ENCODE results near the gene SLC19A3. TPM values are rescaled to one million over a fixed set of nuclear protein-coding genes. Genes with fewer than 3 reads are reported as not detected.

Gene SLC19A3
- not detected in 2 replicates for total RNA-seq
- long read RNA-seq, full-length matches to known transcripts, result 1 of 1 reads
- long read RNA-seq, partial matches to known transcripts, result 0 of 1 reads
- long read RNA-seq, other reads (novel, unspliced or antisense), result 0 of 1 reads

GRCh38 chr2:227717687-227718567 lies at the start of gene SLC19A3:
SLC19A3 (minus strand) TSS chr2:227718028; CDS start chr2:227702318, 15,710 bp downstream.
- H3K36me3 Mint-ChIP-seq (ENCODE audit: unreplicated experiment), result no peaks in the 10 kb centered on the region
- H3K4me1 Mint-ChIP-seq (ENCODE audit: unreplicated experiment), result peaks cover 9% of the 10 kb centered on the region
- H3K9me3 Mint-ChIP-seq (ENCODE audit: unreplicated experiment), result no peaks in the 10 kb centered on the region
- H3K27me3 Mint-ChIP-seq (ENCODE audit: unreplicated experiment), result peaks cover 48% of the 10 kb centered on the region
- peak; percentile 88 for DNase-seq (ENCODE audit: extremely low spot score, unreplicated experiment)
- H3K4me3 Mint-ChIP-seq (ENCODE audit: unreplicated experiment), result peak within 1 kb of the TSS; percentile 73
- no peak for TF ChIP-seq CTCF (IDR thresholded peaks at IDR 0.05)
- H3K27ac Mint-ChIP-seq (ENCODE audit: unreplicated experiment), result no peak within 1 kb of the TSS

GRCh38 chr2:227766373-227766883 lies 48.6 kb upstream of the SLC19A3 start:
- Mint-ChIP-seq H3K9me3 (ENCODE audit: unreplicated experiment) (no peaks in the 10 kb centered on the region), H3K27me3 (ENCODE audit: unreplicated experiment) (no peaks in the 10 kb centered on the region), H3K4me1 (ENCODE audit: unreplicated experiment) (peaks cover 12% of the 10 kb centered on the region), H3K36me3 (ENCODE audit: unreplicated experiment) (no peaks in the 10 kb centered on the region), H3K4me3 (ENCODE audit: unreplicated experiment) (no peak overlapping the region), H3K27ac (ENCODE audit: unreplicated experiment) (peak overlapping the region; percentile 60)
- peak; percentile 95 for TF ChIP-seq CTCF (IDR thresholded peaks at IDR 0.05)
- peak; percentile 90 for DNase-seq (ENCODE audit: extremely low spot score, unreplicated experiment)

GRCh38 chr2:227765788-227766372 lies 48.1 kb upstream of the SLC19A3 start:
- Mint-ChIP-seq H3K4me1 (ENCODE audit: unreplicated experiment) (peaks cover 12% of the 10 kb centered on the region), H3K4me3 (ENCODE audit: unreplicated experiment) (no peak overlapping the region), H3K27ac (ENCODE audit: unreplicated experiment) (peak overlapping the region; percentile 60), H3K27me3 (ENCODE audit: unreplicated experiment) (no peaks in the 10 kb centered on the region), H3K36me3 (ENCODE audit: unreplicated experiment) (no peaks in the 10 kb centered on the region), H3K9me3 (ENCODE audit: unreplicated experiment) (no peaks in the 10 kb centered on the region)
- no peak for TF ChIP-seq CTCF (IDR thresholded peaks at IDR 0.05)
- DNase-seq (ENCODE audit: extremely low spot score, unreplicated experiment), result no peak

GRCh38 chr2:227761740-227762476 lies 44.1 kb upstream of the SLC19A3 start:
- Mint-ChIP-seq H3K9me3 (ENCODE audit: unreplicated experiment) (no peaks in the 10 kb centered on the region), H3K4me1 (ENCODE audit: unreplicated experiment) (peaks cover 16% of the 10 kb centered on the region), H3K27me3 (ENCODE audit: unreplicated experiment) (no peaks in the 10 kb centered on the region), H3K4me3 (ENCODE audit: unreplicated experiment) (no peak overlapping the region), H3K27ac (ENCODE audit: unreplicated experiment) (no peak overlapping the region), H3K36me3 (ENCODE audit: unreplicated experiment) (no peaks in the 10 kb centered on the region)
- no peak for TF ChIP-seq CTCF (IDR thresholded peaks at IDR 0.05)
- no peak for DNase-seq (ENCODE audit: extremely low spot score, unreplicated experiment)

All from osteocyte (in vitro differentiated cells).